Cardiac muscle cell (in vitro differentiated cells and primary cell): ENCODE results near the gene ZNF385C. TPM values are rescaled to one million over a fixed set of nuclear protein-coding genes. Genes with fewer than 3 reads are reported as not detected.

Source experiments
- DNase-seq, 2 donors: peaks; one replicate each; pipeline versions ENCODE4 v3.0.0 to v3.0.0-alpha.2; 2010 to 2017; ENCODE audit warnings: low read depth in 1 of 2, low spot score in 1 of 2
- H3K27ac ChIP-seq: fragments of 200-600 bp; sonication (generic); 2 replicates; pipeline ENCODE4 v1.5.1; 2016
- H3K27me3 ChIP-seq: fragments of 200-600 bp; sonication (generic); 2 replicates; pipeline ENCODE4 v1.6.0; 2016; ENCODE audit warnings: control low read depth
- H3K36me3 ChIP-seq: fragments of 200-600 bp; sonication (generic); 2 replicates; pipeline ENCODE4 v1.5.1; 2016; ENCODE audit warnings: control low read depth
- H3K4me1 ChIP-seq: fragments of 200-600 bp; sonication (generic); 2 replicates; pipeline ENCODE4 v1.8.1; 2017; ENCODE audit warnings: low read depth, mild to moderate bottlenecking, mixed run types
- H3K4me3 ChIP-seq: fragments of 200-600 bp; sonication (generic); 2 replicates; pipeline ENCODE4 v1.5.1; 2016; ENCODE audit warnings: mild to moderate bottlenecking
- H3K9me3 ChIP-seq: fragments of 200-600 bp; sonication (generic); 2 replicates; pipeline ENCODE4 v1.5.1; 2017; ENCODE audit warnings: low read depth, mild to moderate bottlenecking, control low read depth
- polyA plus RNA-seq: library from polyadenylated mRNA; unstranded; fragments of >200 nt; fragmentation: Nextera tagmentation; extraction: Ambion mirVana; gene quantifications from 2 replicates; pipeline ENCODE4 v1.2.1, GENCODE V29; 2016
- total RNA-seq: library from RNA; depleted of rRNA; stranded (reverse); fragments of >200 nt; gene quantifications from 2 replicates; pipeline ENCODE4 v1.2.3, GENCODE V29; 2016
- TF ChIP-seq, protein P1 (sequence below): IDR thresholded peaks from 2 replicates; pipeline ENCODE4 v1.5.1; 2012; ENCODE audit warnings: low read depth, mild to moderate bottlenecking, low read length

The ZNF385C gene
- total and polyA plus RNA-seq, 2 experiments from 2014 or later = 2.1 to 3.0 TPM

DNA sequence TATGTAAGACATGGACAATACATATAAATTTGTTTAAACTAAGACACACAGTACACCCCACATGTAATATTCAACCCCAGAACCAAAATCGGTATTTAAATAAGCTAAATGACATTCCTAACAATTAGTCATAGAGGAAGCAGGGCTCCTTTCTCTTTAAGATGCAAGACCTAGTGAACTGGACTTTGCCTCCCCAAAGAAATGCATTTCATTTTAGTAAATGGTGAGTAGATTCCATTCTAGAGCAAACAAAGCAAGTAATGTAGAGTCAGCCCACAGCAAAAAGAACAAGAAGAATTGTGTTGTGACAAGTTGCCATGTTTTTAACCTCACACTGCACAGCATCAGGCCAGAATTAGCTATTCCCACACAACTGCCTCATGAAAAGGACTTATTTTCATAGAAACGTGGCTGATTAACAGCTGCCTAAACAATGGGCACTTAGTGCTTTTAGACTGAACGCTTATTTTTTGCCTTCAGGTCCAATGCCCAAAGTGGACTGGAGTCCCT lies 95.4 kb downstream of the ZNF385C start:
- Histone ChIP-seq H3K4me3 (no peak overlapping the region), H3K9me3 (no peaks in the 10 kb centered on the region), H3K27ac (peak overlapping the region; percentile 45), H3K4me1 (no peaks in the 10 kb centered on the region), H3K36me3 (peaks cover 27% of the 10 kb centered on the region), H3K27me3 (no peaks in the 10 kb centered on the region)
- TF ChIP-seq, protein P1, sequence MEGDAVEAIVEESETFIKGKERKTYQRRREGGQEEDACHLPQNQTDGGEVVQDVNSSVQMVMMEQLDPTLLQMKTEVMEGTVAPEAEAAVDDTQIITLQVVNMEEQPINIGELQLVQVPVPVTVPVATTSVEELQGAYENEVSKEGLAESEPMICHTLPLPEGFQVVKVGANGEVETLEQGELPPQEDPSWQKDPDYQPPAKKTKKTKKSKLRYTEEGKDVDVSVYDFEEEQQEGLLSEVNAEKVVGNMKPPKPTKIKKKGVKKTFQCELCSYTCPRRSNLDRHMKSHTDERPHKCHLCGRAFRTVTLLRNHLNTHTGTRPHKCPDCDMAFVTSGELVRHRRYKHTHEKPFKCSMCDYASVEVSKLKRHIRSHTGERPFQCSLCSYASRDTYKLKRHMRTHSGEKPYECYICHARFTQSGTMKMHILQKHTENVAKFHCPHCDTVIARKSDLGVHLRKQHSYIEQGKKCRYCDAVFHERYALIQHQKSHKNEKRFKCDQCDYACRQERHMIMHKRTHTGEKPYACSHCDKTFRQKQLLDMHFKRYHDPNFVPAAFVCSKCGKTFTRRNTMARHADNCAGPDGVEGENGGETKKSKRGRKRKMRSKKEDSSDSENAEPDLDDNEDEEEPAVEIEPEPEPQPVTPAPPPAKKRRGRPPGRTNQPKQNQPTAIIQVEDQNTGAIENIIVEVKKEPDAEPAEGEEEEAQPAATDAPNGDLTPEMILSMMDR = no peak
- no peak for DNase-seq

DNA sequence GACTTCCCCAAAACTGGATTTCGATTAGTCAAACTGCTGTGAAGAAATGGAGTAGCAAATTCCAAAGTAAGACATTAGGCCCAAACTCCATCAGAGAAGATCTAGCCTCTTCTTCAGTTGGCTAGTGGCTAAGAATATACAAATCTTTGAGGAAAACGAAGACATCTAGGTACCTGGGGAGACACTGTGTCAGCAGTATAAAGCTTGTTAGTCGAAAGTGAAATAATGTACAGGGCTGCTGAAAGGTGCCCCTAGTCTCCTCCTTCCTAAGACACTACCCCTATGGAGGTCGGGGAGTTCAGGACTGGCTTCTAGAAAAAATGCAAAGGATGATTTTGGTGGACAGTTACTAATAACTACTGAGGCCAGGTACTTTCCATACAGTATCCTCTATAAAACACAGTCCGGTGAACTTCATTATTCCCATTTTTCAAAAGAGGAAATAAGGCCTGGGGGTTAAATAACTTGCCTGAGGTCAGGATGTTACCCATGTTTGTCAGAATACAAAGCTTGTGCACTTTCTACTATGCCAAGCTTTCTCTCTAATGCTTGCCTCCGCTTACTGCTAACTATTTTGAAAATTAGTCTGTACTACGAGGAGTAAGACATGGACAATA lies 96.0 kb downstream of the ZNF385C start:
- Histone ChIP-seq H3K36me3 (peaks cover 32% of the 10 kb centered on the region), H3K27ac (no peak overlapping the region), H3K4me3 (no peak overlapping the region)

DNA sequence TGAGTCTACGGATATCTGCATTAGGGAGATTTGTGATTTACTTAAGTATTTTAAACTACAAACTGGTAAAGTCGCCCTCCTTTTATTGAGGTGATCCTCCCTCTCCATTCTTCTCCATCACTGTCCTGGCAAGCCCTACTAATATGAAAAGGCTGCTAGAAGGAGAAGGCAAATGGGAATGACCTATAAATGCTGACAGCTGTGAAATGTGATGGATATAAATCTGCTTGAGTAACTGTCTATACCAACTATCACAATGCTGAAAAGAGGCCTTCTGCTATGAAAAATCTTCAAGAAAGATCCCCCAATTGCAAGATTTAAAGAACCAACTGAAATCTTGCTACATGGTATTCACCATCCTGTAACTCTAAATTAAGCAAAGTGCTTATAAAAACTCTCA lies 96.5 kb downstream of the ZNF385C start:
- H3K27me3 ChIP-seq = no peaks in the 10 kb centered on the region
- H3K4me3 ChIP-seq = no peak overlapping the region
- H3K4me1 ChIP-seq = no peaks in the 10 kb centered on the region
- DNase-seq = no peak
- peaks cover 37% of the 10 kb centered on the region for H3K36me3 ChIP-seq
- TF ChIP-seq, protein P1 = no peak
- H3K27ac ChIP-seq = no peak overlapping the region
- no peaks in the 10 kb centered on the region for H3K9me3 ChIP-seq

More for the DNA sequence above, 96.0 kb downstream of the ZNF385C start:
- Histone ChIP-seq H3K9me3 (no peaks in the 10 kb centered on the region), H3K4me1 (no peaks in the 10 kb centered on the region), H3K27me3 (no peaks in the 10 kb centered on the region)
- no peak for DNase-seq
- TF ChIP-seq, protein P1 = no peak

DNA sequence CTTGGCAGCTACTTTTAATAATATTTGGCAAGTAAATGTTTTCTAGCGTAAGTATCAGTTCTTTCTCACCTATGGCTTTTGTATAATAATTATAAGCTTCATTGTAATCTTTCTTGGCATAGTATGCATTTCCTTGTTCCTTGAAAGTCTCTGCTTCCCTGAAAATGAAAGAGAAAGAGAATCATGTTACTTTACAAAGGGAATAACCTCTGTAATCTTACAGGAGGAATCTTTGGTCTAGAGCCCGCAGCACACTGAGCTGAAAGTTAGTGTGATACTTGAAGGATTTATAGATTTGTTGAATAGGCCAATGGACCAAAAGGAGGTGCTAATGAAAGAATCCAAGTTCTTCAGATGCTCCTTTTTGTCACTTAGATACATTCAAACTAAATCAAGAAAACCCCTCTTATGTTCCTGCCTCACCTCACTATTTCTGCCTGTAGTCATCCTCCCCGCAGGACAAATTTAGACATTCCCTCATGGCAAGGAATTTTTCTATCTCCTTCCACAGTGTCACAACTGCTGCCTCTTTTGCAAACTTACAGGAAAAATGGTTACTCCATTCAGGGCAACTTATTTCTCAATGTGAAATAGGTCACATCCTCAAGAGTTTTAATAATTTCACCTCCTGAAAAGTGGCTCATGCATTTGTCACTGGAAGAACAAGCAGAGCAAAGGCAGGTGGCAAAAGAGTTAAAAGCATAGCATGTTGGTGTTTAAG lies 97.7 kb downstream of the ZNF385C start:
- peaks cover 49% of the 10 kb centered on the region for H3K36me3 ChIP-seq
- no peak overlapping the region for H3K4me3 ChIP-seq
- H3K27ac ChIP-seq = no peak overlapping the region
- H3K27me3 ChIP-seq = no peaks in the 10 kb centered on the region
- DNase-seq = no peak
- H3K4me1 ChIP-seq = no peaks in the 10 kb centered on the region
- TF ChIP-seq, protein P1 = no peak
- H3K9me3 ChIP-seq = no peaks in the 10 kb centered on the region

DNA sequence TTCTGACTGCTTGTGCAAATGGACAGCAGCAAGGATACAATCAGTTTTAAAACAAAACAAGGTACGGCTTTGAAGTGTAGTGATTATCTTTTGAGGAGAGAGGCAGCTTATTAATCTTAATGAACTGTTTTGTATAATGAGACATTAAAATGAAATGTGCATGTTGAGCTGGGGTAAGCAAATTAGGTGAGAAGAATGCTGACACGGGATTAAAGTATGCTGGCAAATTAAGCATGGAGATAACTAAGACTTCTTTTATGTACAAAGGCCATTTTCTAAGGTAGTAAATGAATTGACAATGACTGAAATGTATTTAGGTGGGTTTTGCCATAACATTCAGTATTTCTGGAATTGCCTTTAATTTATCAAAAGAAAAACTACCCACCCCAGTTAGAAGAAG lies 99.8 kb downstream of the ZNF385C start:
- Histone ChIP-seq H3K4me1 (no peaks in the 10 kb centered on the region), H3K9me3 (no peaks in the 10 kb centered on the region), H3K36me3 (peaks cover 65% of the 10 kb centered on the region), H3K27me3 (no peaks in the 10 kb centered on the region), H3K27ac (no peak overlapping the region), H3K4me3 (no peak overlapping the region)
- TF ChIP-seq, protein P1 = no peak
- no peak for DNase-seq
